ENCODE measurements around the gene LDLRAD3.

LDLRAD3 gene

GRCh38 chr11:36131721-36132397 lies 188.0 kb downstream of the LDLRAD3 start:
- TF ChIP-seq, protein P1, sequence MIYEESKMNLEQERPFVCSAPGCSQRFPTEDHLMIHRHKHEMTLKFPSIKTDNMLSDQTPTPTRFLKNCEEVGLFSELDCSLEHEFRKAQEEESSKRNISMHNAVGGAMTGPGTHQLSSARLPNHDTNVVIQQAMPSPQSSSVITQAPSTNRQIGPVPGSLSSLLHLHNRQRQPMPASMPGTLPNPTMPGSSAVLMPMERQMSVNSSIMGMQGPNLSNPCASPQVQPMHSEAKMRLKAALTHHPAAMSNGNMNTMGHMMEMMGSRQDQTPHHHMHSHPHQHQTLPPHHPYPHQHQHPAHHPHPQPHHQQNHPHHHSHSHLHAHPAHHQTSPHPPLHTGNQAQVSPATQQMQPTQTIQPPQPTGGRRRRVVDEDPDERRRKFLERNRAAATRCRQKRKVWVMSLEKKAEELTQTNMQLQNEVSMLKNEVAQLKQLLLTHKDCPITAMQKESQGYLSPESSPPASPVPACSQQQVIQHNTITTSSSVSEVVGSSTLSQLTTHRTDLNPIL (CRISPR knock-in tag; IDR thresholded peaks at IDR 0.05; ENCODE audit: low read depth) = no peak
- TF ChIP-seq ARNTL (CRISPR knock-in tag; IDR thresholded peaks at IDR 0.05; ENCODE audit: borderline replicate concordance, low read depth) (no peak), GLIS3 (CRISPR knock-in tag; IDR thresholded peaks at IDR 0.05) (no peak), CSRNP3 (CRISPR knock-in tag; IDR thresholded peaks at IDR 0.05) (no peak), ESRRG (CRISPR knock-in tag; IDR thresholded peaks at IDR 0.05) (no peak), ISL1 (CRISPR knock-in tag; IDR thresholded peaks at IDR 0.05) (no peak), ZNF565 (CRISPR knock-in tag; conservative IDR thresholded peaks at IDR 0.05; ENCODE audit: low read depth) (no peak), ZFP3 (CRISPR knock-in tag; IDR thresholded peaks at IDR 0.05) (no peak), TCF4 (CRISPR knock-in tag; IDR thresholded peaks at IDR 0.05; ENCODE audit: borderline replicate concordance) (no peak), PPARA (CRISPR knock-in tag; IDR thresholded peaks at IDR 0.05; ENCODE audit: borderline replicate concordance) (no peak), CSDC2 (CRISPR knock-in tag; IDR thresholded peaks at IDR 0.05) (no peak), ZNF8 (CRISPR knock-in tag; IDR thresholded peaks at IDR 0.05) (no peak), ZC3H10 (CRISPR knock-in tag; IDR thresholded peaks at IDR 0.05) (no peak), TSHZ2 (CRISPR knock-in tag; IDR thresholded peaks at IDR 0.05) (no peak)
- TF ChIP-seq, protein P2, sequence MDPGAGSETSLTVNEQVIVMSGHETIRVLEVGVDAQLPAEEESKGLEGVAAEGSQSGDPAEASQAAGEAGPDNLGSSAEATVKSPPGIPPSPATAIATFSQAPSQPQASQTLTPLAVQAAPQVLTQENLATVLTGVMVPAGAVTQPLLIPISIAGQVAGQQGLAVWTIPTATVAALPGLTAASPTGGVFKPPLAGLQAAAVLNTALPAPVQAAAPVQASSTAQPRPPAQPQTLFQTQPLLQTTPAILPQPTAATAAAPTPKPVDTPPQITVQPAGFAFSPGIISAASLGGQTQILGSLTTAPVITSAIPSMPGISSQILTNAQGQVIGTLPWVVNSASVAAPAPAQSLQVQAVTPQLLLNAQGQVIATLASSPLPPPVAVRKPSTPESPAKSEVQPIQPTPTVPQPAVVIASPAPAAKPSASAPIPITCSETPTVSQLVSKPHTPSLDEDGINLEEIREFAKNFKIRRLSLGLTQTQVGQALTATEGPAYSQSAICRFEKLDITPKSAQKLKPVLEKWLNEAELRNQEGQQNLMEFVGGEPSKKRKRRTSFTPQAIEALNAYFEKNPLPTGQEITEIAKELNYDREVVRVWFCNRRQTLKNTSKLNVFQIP (CRISPR knock-in tag; IDR thresholded peaks at IDR 0.05; ENCODE audit: borderline replicate concordance, low read depth) = no peak
- peak; percentile 50; the same call in 1 of the 3 replicates for ATAC-seq

DNA sequence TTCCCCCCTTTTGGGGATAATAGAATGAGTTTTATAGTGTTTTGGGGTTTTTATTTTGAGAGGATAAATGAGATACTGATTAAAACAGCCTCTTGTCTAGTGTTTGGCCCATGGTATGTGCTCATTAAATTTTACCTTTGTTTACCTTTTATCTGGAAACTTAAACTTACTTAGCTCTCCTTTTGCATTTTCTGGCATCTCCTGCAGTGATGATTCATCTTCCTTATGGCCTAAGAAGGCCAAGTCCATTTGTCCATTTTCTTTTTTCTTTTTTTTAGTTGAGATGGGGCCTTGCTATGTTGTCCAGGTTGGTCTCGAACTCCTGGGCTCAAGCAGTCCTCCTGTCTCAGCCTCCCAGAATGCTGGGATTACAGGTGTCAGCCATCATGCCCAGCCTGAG lies 189.1 kb downstream of the LDLRAD3 start:
- ATAC-seq = no peak
- no peak for TF ChIP-seq SNAI2 (CRISPR knock-in tag; IDR thresholded peaks at IDR 0.05)
- TF ChIP-seq BACH2 (CRISPR knock-in tag; IDR thresholded peaks at IDR 0.05; ENCODE audit: borderline replicate concordance) = no peak
- no peak for TF ChIP-seq ZNF565 (CRISPR knock-in tag; conservative IDR thresholded peaks at IDR 0.05; ENCODE audit: low read depth)
- TF ChIP-seq ZNF8 (CRISPR knock-in tag; IDR thresholded peaks at IDR 0.05) = no peak
- no peak for TF ChIP-seq ZNF70 (CRISPR knock-in tag; IDR thresholded peaks at IDR 0.05)
- TF ChIP-seq OSR1 (CRISPR knock-in tag; IDR thresholded peaks at IDR 0.05) = no peak
- no peak for TF ChIP-seq PATZ1 (CRISPR knock-in tag; IDR thresholded peaks at IDR 0.05; ENCODE audit: borderline replicate concordance)
- TF ChIP-seq TCF4 (CRISPR knock-in tag; IDR thresholded peaks at IDR 0.05; ENCODE audit: borderline replicate concordance) = no peak
- no peak for TF ChIP-seq TSHZ2 (CRISPR knock-in tag; IDR thresholded peaks at IDR 0.05)
- TF ChIP-seq CSRNP3 (CRISPR knock-in tag; IDR thresholded peaks at IDR 0.05) = no peak
- TF ChIP-seq ZFP3 (CRISPR knock-in tag; IDR thresholded peaks at IDR 0.05) = no peak

Data from SK-N-SH treated with all-trans-retinoic acid at 6 μM for 48 hours (cell line).